ENCODE data around the gene AP1G2. TPM values are rescaled to one million over a fixed set of nuclear protein-coding genes. Genes with fewer than 3 reads are reported as not detected.

Gene AP1G2
- total and polyA plus RNA-seq, 2 of the 13 experiments (the other 11 are each of a cell fraction or from before 2014, with no cell fraction given), result 96.9 to 611 TPM

GRCh38 chr14:23559926-23560520 is 7.6 kb downstream of the AP1G2 start (continued):
- TF ChIP-seq ZNF318 (CRISPR knock-in tag; IDR thresholded peaks at IDR 0.05), result peak; percentile 31; the same call in 1 of the 2 replicates
- TF ChIP-seq FOXK1 (CRISPR knock-in tag; IDR thresholded peaks at IDR 0.05; ENCODE audit: borderline replicate concordance, low read depth), result no peak
- TF ChIP-seq SPEN (CRISPR knock-in tag; IDR thresholded peaks at IDR 0.05; ENCODE audit: low read depth), result peak; percentile 20; the same call in 1 of the 2 replicates
- no peak for TF ChIP-seq GZF1 (CRISPR knock-in tag; IDR thresholded peaks at IDR 0.05)
- TF ChIP-seq HOXA9 (CRISPR knock-in tag; IDR thresholded peaks at IDR 0.05; ENCODE audit: borderline replicate concordance), result 0 out of 2 replicates have a peak, but pooled peaks have one; percentile 34
- peak; percentile 78; the same call in 1 of the 2 replicates for TF ChIP-seq ZXDC (CRISPR knock-in tag; IDR thresholded peaks at IDR 0.05)
- TF ChIP-seq ZNF660 (CRISPR knock-in tag; IDR thresholded peaks at IDR 0.05; ENCODE audit: borderline replicate concordance, low read depth), result no peak
- no peak; the same call in 1 of the 2 replicates for TF ChIP-seq RBAK (CRISPR knock-in tag; IDR thresholded peaks at IDR 0.05)
- TF ChIP-seq CREB1 (IDR thresholded peaks at IDR 0.05), result 0 out of 2 replicates have a peak, but pooled peaks have one; percentile 33
- no peak for TF ChIP-seq CREB1 (CRISPR knock-in tag; IDR thresholded peaks at IDR 0.05)
- TF ChIP-seq HDAC1 (CRISPR knock-in tag; IDR thresholded peaks at IDR 0.05), result peak; percentile 34; the same call in 1 of the 2 replicates
- no peak for TF ChIP-seq ZNF629 (CRISPR knock-in tag; conservative IDR thresholded peaks at IDR 0.05)
- 0 out of 2 replicates have a peak, but pooled peaks have one; percentile 12 for TF ChIP-seq TAF1 (CRISPR knock-in tag; IDR thresholded peaks at IDR 0.05)
- no peak for TF ChIP-seq REXO4 (CRISPR knock-in tag; IDR thresholded peaks at IDR 0.05; ENCODE audit: borderline replicate concordance)
- TF ChIP-seq HMGXB4 (CRISPR knock-in tag; IDR thresholded peaks at IDR 0.05; ENCODE audit: borderline replicate concordance in 1 of 2, low read depth in 1 of 2), result 0 out of 4 replicates have a peak, but pooled peaks of 1 of the 2 experiments have one; percentile 24
- TF ChIP-seq MATR3 (CRISPR knock-in tag; IDR thresholded peaks at IDR 0.05), result no peak
- TF ChIP-seq NFIC (IDR thresholded peaks at IDR 0.05; ENCODE audit: low read length), result no peak
